Ureter (tissue), 1 donor: ENCODE results near the gene KRT6C. TPM values are rescaled to one million over a fixed set of nuclear protein-coding genes. Genes with fewer than 3 reads are reported as not detected.
"Not testable (repeated sequence)": the region's sequence is repeated elsewhere in the genome, so short reads cannot be mapped to it uniquely, and the experiment has no call there.

Experiments used
- DNase-seq: peaks from one replicate; pipeline ENCODE4 v3.0.0-alpha.2; 2020; ENCODE audit warnings: low spot score
- total RNA-seq: library from RNA; stranded (reverse); gene quantifications from one replicate; pipeline ENCODE4 v1.2.4, GENCODE V29; 2023
- donor health status: DM: yes; HTN: yes; CAD: no.

KRT6C gene
- total RNA-seq, result 0.39 TPM

DNA sequence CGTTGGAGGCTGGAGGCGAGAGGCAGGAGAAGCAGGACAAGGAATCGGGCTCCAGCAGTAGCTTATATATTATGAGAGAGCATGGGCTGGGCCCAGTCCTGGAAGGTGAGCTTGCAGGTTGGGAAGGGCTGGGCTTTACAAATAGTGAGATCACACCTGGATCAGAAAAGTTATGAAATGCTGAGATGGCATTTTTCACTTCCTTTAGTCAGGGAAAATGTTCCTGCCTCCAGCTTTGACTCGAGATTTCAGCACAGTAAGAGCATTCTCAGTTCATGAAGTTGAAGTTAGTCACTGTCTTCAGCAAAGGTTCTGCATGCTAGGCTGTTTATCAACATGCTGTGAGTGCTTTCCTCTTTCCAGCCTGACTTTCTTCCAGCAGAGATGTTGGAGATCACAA, at the start of gene KRT6C:
KRT6C (minus strand) TSS at position 38 of the 400 bp plus-strand sequence. CDS start 68 bp downstream, outside the sequence.
- no peak for DNase-seq

DNA sequence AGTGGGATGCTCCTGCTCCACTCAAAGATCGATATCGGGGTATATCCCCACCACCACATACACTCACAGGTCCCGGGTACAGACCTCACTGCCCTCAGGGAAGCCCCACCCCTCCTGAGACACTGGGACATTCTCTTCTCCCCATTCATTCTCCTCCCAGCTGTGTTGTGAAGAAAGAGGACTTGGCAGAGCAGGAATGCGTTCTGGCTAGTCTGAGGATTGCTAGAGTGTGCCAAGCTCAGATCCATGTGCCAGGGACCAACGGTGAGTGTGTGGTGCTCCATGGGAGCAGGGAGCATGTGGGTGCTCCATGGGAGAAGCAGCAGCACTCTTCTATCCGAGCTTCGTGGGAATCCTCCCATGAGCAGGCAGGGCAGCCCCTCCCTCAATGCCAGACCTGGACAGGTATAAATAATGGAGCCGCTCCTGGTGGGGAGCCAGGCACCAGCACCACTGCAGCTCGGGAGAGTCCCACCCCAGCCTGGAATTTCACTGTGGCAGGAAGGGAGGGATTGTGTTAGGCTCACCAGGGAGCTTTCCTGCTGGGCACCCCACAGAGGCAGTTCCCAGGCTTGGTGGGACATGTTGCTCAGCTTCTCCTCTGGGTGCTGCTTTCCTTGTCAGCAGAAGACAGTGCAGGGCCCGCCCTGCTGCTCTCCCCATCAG, 48.9 kb upstream of the KRT6C start:
- no peak for DNase-seq

DNA sequence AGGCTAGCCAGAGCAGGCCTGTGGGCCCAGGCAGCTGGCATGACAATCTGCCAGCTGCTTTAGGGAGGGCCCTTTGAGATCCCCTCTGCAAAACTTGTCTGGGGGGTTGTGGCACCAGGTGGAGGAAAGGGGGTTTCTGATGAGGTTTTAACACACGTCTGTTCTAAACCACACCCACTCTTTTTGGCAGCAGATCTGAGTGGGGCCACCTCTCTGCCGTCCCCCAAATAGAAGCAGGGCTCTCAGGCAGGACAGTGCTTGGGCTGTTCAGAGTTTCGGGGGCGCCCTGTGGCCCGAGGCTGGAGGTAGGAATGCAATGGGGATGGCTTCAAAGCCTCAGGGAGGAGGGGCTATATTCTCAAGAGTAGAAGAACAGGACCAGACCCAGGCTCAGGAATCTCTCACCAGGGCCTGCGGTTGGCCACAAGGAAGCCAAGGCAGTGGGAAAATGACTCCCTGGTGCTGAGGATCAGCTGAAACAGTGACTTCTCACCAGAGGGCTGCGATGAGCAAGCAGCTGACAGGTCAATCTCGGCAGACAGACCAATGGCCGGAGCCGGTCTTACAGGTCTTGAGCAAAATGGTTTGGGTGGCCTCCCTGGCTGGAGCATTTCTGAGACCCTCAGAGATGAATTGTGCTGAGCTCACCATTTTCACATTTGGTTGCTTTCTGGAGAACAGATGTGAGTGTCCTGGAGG, 48.1 kb upstream of the KRT6C start:
- no peak for DNase-seq

DNA sequence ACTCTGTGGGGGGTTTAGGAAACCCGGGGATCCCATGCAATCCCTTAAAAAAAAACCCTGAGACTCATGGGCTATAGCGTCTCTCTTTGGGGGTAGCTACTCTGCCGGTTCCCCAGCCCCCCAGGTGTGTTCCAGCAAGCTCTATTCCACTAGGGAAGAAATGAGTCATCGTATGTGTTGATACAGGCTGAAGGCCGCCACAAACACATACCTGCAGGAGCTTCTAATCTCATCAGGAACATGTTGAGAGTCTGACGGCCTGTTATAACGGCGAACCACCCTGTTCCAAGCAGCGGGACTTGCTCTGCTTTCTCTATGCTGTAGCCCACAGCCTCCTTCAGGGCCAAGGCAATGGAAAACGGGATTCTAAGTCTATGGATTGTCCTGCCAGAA, 47.6 kb upstream of the KRT6C start:
- DNase-seq, result no peak

DNA sequence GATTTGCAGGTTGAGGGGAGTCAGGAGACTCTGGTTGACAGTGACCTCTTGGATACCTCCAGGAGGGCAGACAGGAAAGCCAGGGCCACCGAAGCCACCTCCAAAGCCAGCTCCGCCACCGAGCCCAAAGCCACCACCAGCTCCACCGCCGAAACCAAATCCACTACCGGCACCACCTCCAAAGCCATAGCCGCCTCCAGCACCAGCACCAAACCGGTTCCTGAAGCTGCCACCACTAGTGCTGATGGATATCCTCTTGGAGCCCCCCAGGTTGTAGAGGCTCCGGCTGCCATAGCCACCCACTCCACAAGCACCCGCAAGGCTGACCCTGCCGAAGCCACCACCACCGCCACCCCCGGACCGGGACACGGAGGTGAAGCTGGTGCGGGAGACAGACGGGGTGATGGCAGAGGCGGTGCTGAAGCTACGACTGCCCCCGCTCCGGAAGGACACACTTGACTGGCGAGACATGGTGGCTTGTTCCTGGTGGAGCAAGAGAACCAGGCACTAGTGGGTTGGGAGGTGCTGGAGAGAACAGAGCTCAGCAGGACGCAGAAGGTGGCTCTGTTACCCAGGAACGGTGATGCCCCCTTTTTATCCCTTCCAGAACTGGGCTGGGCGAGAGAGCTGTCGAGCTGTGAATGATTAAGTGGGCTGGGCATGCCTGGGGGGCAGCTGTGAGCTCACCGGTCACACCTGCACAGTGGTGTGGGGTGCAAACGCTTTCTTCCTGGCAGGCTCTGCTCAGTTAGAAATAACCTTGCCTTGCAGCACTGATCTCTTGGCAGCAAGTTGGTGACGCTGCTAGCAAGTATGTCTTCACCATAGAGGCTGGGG, 46.4 kb upstream of the KRT6C start, which contains the start of gene KRT5:
KRT5 (minus strand) TSS at position 569 of the 837 bp plus-strand sequence; CDS start at position 471, 98 bp downstream.
- no peak for DNase-seq

DNA sequence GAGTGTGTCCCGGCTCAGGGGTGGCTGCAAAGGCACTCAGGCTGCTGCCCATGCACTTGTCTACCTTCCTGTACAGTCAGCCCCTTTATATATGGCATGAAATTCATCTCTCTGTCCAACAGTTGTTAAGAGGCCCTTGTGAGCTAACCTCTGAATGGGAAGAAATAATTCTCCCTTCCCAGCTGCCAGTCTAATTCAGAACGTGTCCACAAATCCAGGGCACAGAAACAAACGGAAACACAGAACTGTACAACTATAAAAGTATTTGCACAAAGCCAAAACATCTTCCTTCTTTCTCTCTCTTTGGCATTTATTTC, 45.7 kb upstream of the KRT6C start:
- DNase-seq, result no peak

DNA sequence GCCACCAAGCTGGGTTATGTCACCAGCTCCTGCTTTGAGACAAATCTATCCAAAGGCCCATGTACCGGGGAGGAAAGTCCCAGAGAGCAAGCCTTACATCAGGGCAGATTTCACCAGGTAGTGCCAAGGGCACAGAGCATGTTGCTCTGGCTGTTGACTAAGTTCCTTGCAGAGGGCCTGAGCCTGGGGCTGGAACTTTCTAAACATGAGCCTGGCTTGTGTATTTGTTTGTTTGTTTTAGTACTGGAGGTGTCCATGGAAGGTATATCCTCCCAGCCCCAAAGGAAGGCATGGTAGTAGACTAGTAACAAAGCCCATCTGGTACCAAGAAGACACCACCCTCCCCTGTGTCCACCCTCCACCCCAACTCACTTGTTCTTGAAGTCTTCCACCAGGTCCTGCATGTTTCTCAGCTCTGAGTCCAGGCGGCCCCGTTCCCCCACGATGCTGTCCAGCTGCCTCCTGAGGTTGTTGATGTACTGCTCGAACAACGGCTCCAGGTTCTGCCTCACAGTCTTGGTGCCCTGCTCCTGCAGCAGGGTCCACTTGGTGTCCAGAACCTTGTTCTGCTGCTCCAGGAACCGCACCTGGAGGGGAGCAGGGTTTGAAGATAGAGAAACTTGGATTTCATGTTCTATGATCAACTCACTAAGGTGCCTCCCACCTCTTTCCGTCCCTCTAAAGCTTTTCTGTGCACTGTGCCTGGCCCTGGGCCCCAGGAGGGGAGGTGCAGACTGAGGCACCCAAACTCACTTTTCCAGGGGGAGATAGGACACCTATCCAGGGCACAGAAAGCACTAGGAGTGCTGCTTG, 45.2 kb upstream of the KRT6C start:
- no peak for DNase-seq

DNA sequence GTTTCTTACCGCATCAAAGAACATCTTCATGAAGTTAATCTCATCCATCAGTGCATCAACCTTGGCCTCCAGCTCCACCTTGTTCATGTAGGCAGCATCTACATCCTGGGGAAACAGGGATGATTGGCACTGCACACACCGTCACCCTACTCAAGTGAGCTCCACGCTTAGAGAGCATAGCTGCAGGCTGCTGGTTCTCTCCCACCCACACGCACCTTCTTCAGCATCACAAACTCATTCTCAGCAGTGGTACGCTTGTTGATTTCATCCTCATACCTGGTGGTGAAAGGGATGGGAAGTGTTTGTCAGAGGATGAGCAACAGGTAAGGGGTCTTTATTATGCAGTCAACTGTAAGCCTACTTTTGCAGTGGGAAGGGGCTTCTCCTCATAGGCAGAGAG, 44.3 kb upstream of the KRT6C start:
- DNase-seq, result no peak

DNA sequence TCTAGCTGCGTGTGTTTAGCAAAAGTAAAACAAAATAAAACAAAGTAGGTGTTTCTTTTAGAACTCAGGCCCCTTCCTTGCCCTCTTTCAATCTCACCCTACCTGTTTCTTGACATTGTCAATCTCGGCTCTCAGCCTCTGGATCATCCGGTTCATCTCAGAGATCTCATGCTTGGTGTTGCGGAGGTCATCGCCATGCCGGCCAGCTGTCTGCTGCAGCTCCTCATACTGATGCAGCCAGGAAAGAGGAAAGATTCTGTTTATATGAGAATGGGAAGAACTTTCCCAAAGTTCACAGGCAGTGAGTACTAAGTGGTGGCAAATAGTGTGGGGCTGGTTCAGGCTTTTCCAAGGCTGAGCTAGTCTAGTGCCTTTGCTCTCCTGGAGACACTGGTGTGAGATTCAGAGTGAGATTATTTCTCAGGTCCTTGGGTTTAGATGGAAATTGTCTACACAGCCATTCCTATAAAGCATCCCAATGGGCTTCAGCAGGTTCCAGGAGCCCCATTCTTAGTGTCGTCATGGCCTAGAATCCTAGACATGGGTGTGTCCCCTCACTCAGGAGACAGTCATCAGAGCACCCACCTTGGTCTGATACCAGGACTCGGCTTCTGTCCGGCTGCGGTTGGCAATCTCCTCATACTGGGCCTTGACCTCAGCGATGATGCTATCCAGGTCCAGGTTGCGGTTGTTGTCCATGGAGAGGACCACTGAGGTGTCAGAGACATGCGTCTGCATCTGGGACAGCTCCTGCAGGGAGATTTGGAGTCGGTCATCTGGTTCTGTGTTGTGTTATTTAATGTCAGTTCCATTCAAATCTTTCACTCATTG, 43.6 kb upstream of the KRT6C start:
- no peak for DNase-seq

DNA sequence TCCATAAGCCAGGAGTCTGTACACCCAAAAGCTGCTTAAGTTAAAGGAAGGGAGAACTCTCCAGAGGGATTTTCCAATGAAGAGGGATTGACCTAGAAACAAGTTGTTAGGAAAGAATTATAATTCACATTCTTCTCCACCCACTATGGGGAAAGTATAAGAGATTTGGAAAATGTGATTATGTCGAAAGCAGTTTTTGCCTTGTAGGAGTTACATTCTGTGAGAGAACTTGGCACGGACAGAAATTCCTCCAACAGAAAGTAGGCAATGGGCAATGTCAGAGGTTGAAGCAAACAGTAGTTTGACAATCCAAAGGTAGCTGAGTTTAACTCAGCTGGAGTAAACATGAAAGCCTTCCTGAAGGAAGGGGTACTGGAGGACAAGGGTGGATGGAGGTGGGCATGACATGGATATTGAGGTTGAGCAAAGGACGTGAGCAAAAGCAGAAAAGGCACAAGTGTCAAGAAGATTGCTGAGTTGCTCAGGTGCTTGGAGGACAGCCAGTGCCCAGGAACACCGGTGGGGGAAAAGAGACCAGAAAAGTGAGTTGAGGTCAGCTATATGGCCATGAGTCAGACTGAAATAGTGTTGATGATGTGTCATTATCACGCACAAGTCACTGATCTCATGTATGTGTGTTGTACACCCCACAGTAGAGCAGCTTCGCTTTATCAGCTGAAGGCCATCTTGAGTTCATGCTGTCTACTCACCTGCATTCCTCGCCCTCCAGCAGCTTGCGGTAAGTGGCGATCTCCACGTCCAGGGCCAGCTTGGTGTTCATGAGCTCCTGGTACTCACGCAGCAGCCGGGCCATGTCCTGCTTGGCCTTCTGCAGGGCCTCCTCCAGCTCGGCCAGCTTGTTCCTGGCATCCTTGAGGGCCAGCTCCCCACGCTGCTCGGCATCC, 42.6 kb upstream of the KRT6C start:
- peak; percentile 38 for DNase-seq

DNA sequence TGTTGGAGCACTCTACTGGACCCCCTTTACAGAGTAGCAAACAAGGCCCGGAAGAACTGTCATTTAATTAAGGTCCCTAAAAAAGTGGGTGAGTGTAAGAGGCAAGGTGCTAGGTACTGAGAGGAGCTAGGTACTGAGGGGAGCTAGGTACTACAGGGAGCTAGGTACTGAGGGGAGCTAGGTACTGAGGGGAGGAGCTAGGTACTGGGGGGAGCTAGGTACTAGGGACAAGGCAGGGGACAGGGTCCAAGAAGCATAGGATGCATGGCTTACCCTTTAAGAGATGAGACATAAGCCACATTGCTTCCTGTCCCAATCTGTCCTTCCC, 41.7 kb upstream of the KRT6C start:
- DNase-seq, result no peak

DNA sequence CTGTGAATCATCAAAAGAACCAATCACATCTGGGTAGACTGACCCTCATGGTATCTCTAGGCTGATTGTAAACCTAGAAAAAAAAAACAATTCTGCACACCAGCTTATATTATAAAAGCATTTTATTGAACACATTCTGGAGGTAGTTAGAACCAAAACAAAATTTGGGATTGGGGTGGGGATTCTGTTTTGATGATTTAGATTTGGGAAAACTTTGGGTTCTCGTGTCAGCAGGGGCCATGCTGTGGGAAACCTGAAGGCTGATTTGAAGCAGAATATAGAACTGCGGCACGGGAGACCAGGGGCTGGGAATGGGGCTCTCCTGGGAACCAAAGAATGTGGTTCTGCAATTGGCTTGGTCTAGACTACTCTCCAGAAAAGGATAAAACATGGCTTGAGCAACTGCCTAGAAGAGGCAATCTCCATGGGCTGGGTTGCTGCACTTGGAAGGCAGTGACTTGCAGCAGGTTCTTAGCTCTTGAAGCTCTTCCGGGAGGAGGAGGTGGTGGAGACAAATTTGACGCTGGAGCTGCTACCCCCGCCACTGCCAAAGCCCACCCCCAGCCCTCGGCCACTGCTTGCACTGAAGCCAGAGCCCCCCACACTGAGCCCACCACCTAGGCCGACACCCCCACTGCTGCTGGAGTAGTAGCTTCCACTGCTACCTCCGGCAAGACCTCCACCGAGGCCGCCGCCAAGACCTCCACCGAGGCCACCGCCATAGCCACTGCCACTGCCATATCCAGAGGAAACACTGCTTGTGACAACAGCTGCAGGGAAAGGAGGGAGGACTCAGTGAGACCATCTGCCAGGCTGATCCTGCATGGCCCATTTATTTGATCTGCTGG, 41.1 kb upstream of the KRT6C start:
- DNase-seq, result no peak

DNA sequence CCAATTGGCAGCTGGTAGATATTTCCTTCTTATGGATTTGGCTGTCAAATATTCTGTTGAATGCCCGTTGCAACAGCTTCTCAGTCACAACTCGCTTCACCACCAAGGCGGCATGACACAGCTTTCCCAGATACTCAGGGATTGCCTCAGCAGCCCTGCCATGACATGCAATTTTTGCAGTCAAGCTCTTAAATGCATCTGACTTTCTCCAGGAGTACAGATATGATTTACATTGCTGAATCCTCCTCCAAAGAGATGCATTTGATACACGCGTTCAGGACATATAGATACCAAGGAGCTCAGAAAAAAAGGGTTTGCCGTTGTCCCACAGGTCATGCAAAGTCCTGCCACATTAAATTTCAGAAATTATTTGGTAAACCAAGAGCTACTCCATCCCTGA, 40.1 kb upstream of the KRT6C start:
- DNase-seq, result no peak

DNA sequence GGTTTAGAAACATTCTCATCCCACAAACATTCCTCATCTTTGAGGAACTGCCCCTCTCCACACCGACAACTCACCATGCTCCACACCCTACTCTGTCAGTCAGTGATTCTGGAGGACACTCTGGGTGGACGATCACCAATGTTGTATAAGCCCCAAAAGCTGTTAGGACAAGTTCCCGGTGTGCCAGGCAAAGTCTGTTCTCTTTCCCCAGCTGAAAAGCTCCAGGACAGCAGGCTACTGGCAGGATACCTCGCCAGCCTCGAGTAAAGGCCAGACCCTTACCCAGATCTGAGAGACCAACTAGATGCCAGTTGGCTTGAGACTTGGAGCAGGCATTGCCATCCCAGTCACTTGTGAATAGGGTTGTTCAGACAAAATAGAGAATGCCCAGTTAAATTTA, 34.6 kb upstream of the KRT6C start:
- no peak for DNase-seq

DNA sequence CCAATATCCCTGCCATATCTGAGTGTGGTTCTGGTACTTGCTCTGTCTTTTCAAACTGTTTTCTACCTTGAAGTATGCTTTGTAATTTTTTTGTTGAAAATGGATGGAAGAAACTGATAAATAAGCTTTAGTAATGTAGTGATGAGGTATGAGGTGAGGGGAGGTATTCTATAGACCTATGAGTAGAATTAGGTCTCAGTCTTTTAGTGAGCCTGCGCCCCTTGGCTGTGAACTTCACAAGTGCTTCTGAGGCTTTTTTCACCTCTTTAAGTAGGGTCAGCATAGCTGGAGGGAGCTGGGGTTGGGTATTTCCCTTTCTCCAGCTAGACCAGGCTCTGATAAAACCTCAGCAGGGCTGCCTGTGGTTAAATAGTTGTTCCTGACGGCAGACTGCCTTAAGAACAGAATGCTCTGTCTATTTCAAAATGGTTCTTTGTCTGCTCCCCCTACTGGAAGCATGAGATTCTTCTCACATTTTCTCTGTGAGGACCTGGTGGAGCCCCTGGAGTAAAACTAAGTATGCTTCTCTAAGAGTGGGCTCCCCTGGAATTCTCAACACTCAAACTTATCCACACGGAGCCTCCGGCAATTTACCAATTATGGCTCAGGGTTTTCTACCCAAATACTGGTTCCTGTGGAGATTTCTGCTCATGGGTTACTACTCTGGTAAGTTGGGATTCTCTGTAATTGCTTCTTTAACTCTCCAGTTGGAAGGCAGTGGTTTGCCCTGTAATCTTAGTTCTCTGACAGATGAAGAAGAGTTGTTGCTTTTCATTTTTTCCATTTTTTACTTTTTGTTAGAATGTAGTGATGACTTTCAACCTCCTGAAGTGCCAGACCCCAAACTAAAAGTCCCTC, 33.5 kb upstream of the KRT6C start:
- DNase-seq, result no peak

DNA sequence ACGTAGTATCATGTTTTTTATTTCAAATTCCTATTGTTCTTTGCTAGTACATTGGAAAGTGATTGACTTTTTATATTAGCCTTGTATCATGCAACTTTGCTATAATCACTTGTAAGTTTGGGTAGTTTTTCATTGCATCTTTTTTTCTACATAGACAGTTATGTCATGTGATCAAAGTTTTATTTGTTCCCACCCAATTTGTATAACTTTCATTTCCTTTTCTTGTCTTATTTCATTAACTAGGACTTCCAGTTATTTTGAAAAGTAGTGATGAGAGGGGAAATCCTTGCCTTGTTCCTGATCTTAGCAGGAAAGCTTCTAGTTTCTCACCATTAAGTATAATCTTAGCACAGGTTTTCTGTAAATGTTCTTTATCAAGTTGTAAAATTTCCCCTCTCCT, 29.3 kb upstream of the KRT6C start:
- DNase-seq, result no peak

DNA sequence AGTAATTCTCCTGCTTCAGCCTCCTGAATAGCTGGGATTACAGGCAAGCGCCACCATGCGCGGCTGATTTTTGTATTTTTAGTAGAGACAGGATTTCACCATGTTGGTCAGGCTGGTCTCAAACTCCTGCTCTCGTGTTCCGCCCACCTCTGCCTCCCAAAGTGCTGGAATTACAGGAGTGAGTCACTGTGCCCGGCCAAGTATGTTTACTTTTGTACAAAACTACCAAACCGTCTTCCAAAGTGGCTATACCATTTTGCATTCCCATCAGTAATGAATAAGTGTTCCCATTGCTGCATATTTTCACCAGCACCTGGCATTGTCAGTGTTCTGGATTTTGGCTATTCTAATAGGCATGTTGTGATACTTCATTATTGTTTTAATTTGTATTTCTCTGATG, 27.9 kb upstream of the KRT6C start:
- no peak for DNase-seq

DNA sequence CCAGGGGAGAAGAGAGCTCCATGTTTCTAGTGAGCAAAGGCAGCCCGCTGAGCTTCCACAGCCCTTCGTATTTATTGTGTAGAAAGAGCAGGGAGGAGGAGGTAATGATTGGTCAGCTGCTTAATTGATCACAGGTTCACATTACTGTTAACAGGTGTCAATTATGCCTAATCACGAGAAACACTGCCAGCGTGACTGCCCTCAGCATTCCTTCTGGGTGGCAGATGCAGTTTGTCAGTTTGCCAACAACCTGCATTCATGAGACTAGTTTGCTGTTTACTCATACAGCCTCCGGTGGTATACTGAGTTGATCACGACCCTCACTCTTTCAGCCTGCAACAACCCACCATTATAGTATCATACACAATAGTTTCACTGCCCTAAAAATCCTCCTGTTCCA, 27.0 kb upstream of the KRT6C start:
- not testable (repeated sequence) for DNase-seq
